Esophagus muscularis mucosa (tissue), 4 donors: ENCODE data around the gene HCFC1R1. TPM values are rescaled to one million over a fixed set of nuclear protein-coding genes. Genes with fewer than 3 reads are reported as not detected.
"Not testable (repeated sequence)": the region's sequence is repeated elsewhere in the genome, so short reads cannot be mapped to it uniquely, and the experiment has no call there.

ENCODE experiments used
- DNase-seq: peaks from one replicate; pipeline ENCODE4 v3.0.0-alpha.2; 2017; ENCODE audit errors: extremely low spot score
- H3K27ac ChIP-seq, 4 donors: fragments of 200-600 bp; sonication (generic); replicated peaks in 1 of 4; 1 replicate in 3 of 4; 2 replicates in 1 of 4; pipeline ENCODE4 v1.5.1; 2016 to 2019; ENCODE audit warnings: mild to moderate bottlenecking in 1 of 4
- H3K27me3 ChIP-seq, 4 donors: fragments of 200-600 bp; sonication (generic); one replicate each; pipeline versions ENCODE4 v1.5.1 to v1.6.0; 2016 to 2019
- H3K36me3 ChIP-seq, 4 donors: fragments of 200-600 bp; sonication (generic); one replicate each; pipeline ENCODE4 v1.5.1; 2016 to 2019
- H3K4me1 ChIP-seq, 4 donors: fragments of 200-600 bp; sonication (generic); one replicate each; pipeline ENCODE4 v1.5.1; 2016 to 2019
- H3K4me3 ChIP-seq, 4 donors: fragments of 200-600 bp; sonication (generic); 1 replicate in 2 of 4; 2 replicates in 2 of 4; pipeline ENCODE4 v1.5.1; 2016 to 2019; ENCODE audit warnings: mild to moderate bottlenecking in 4 of 4, moderate library complexity in 1 of 4
- H3K9me3 ChIP-seq, 4 donors: fragments of 200-600 bp; sonication (generic); 1 replicate in 3 of 4; 2 replicates in 1 of 4; pipeline ENCODE4 v1.5.1; 2016 to 2019
- EP300 ChIP-seq: sonication (generic); formaldehyde crosslinking; IDR thresholded peaks from one replicate; pipeline ENCODE4 v1.6.1; 2017; ENCODE audit warnings: antibody characterized with exemption
- POLR2A ChIP-seq: fragments of 450-650 bp; IDR thresholded peaks from one replicate; pipeline ENCODE4 v1.6.1; 2017; ENCODE audit warnings: antibody characterized with exemption, moderate library complexity, mild to moderate bottlenecking, low read depth
- POLR2AphosphoS5 ChIP-seq, 2 donors: sonication (generic); formaldehyde crosslinking; IDR thresholded peaks; one replicate each; pipeline ENCODE4 v1.6.1; 2017; ENCODE audit warnings: antibody characterized with exemption in 2 of 2
- WGBS: methylation state at CpG from one replicate; pipeline ENCODE4 v1.1.5; 2018; 5-methylcytosine and 5-hydroxymethylcytosine counted together
- intact Hi-C: fragments of 100-400 bp; cut with DNase I; formaldehyde crosslinking; loops from one replicate; pipeline ENCODE4 v1.15.1; 2023
- total RNA-seq, 4 donors: library from RNA; depleted of rRNA; stranded (reverse); fragments of >200 nt; gene quantifications; one replicate each; pipeline versions ENCODE4 v1.1.0 to v1.2.1, GENCODE V29; 2016
- TF ChIP-seq, protein P1 (sequence below), 3 experiments: fragments of 200-600 bp in 2 of 3; fragments of 450-650 bp in 1 of 3; sonication (generic) in 2 of 3; IDR thresholded peaks; one replicate each; pipeline ENCODE4 v1.5.1; 2017 to 2019; ENCODE audit warnings: antibody characterized with exemption in 3 of 3, mild to moderate bottlenecking in 2 of 3, moderate library complexity in 1 of 3

Gene HCFC1R1
- total RNA-seq, 4 donors from 2014 or later = 28.8 to 134 (median 72.2) TPM

DNA sequence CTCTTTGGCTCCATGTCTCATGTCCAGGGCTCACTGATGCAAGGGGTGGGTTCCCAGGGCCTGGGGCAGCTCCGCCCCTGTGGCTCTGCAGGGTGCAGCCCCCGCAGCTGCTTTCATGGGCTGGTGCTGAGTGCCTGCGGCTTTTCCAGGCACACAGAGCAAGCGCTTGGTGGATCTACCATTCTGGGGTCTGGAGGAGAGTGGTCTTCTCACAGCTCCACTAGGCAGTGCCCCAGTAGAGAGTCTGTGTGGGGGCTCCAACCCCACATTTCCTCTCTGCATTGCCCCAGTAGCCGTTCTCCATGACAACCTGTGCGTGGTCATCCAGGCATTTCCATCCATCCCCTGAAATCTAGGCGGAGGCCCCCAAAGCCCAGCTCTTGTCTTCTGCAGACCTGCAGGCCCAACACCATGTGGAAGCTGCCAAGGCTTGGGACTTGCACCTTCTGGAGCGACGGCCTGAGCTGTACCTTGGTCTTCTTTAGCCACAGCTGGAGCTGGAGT, 46.9 kb upstream of the HCFC1R1 start:
- Histone ChIP-seq H3K27ac (no peak overlapping the region), H3K4me3 (no peak overlapping the region), H3K27me3 (peaks cover 0 to 10% (median 0%) of the 10 kb centered on the region in 4 donors), H3K9me3 (no peaks in the 10 kb centered on the region), H3K4me1 (peaks cover 3 to 22% (median 13%) of the 10 kb centered on the region in 4 donors), H3K36me3 (peaks cover 0 to 21% (median 2%) of the 10 kb centered on the region in 4 donors)
- TF ChIP-seq EP300 (no peak), POLR2AphosphoS5 (IDR thresholded peaks at IDR 0.05) (no peak), POLR2A (no peak)
- TF ChIP-seq, protein P1, sequence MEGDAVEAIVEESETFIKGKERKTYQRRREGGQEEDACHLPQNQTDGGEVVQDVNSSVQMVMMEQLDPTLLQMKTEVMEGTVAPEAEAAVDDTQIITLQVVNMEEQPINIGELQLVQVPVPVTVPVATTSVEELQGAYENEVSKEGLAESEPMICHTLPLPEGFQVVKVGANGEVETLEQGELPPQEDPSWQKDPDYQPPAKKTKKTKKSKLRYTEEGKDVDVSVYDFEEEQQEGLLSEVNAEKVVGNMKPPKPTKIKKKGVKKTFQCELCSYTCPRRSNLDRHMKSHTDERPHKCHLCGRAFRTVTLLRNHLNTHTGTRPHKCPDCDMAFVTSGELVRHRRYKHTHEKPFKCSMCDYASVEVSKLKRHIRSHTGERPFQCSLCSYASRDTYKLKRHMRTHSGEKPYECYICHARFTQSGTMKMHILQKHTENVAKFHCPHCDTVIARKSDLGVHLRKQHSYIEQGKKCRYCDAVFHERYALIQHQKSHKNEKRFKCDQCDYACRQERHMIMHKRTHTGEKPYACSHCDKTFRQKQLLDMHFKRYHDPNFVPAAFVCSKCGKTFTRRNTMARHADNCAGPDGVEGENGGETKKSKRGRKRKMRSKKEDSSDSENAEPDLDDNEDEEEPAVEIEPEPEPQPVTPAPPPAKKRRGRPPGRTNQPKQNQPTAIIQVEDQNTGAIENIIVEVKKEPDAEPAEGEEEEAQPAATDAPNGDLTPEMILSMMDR (IDR thresholded peaks at IDR 0.05) = no peak
- no peak for DNase-seq
- intact Hi-C loops = no loop called here
- WGBS = 92% methylated on average over 8 of the region's 9 CpGs

DNA sequence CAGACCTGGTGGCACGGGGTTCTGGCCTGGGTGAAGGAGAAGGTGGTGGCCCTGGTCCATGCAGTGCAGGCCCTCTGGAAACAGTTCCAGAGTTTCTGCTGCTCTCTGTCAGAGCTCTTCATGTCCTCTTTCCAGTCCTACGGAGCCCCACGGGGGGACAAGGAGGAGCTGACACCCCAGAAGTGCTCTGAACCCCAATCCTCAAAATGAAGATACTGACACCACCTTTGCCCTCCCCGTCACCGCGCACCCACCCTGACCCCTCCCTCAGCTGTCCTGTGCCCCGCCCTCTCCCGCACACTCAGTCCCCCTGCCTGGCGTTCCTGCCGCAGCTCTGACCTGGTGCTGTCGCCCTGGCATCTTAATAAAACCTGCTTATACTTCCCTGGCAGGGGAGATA, 45.4 kb upstream of the HCFC1R1 start:
- WGBS = 82% methylated on average over 10 of the region's 11 CpGs
- H3K36me3 ChIP-seq = peaks cover 0 to 21% (median 2%) of the 10 kb centered on the region in 4 donors
- peaks cover 8 to 27% (median 24%) of the 10 kb centered on the region in 4 donors for H3K4me1 ChIP-seq
- H3K9me3 ChIP-seq, H3K27me3 ChIP-seq, DNase-seq, intact Hi-C loops, H3K27ac ChIP-seq, H3K4me3 ChIP-seq: not testable (repeated sequence)

DNA sequence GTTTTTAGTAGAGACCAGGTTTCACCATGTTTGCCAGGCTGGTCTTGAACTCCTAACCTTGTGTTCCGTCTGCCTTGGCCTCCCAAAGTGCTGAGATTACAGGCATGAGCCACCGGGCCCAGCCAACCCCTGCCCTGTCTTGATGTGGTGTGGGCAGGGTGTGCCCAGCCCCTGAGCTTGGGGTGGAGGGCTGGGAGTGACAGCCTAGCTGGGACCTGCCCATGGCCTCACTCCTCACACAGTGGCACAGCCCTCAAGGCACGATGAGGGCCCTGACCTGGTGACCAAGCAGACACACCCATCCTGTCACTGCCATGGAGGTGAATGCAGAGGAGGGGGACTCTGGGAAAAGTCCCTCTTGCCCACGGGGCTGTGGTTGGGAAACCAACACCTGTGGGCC, 44.7 kb upstream of the HCFC1R1 start:
- peaks cover 8 to 27% (median 24%) of the 10 kb centered on the region in 4 donors for H3K4me1 ChIP-seq
- peaks cover 0 to 21% (median 2%) of the 10 kb centered on the region in 4 donors for H3K36me3 ChIP-seq
- H3K27me3 ChIP-seq = no peaks in the 10 kb centered on the region
- no peak overlapping the region for H3K27ac ChIP-seq
- DNase-seq = no peak
- no peak overlapping the region for H3K4me3 ChIP-seq
- intact Hi-C loops = no loop called here
- TF ChIP-seq POLR2AphosphoS5 (IDR thresholded peaks at IDR 0.05) (no peak), POLR2A (no peak), EP300 (no peak)
- TF ChIP-seq, protein P1 (IDR thresholded peaks at IDR 0.05) = no peak
- 71% methylated on average over 3 of the region's 4 CpGs for WGBS
- H3K9me3 ChIP-seq = no peaks in the 10 kb centered on the region

DNA sequence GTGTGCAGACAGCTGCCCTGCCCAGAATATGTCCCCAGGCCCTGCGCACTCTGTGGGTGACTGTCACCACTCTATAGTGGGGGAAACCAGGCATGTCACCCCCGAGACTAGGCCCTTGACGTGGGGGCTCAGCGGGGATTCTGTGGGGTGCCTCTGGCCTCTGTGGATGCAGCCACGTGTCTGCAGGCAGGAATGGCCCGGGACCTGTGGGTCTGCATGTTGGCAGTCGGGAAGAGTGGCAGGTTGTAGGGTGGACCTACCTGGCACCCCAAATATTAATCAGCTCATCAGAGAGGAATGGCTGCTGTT, 42.7 kb upstream of the HCFC1R1 start:
- H3K4me3 ChIP-seq = peak overlapping the region; percentile 43 to 54 (median 44)
- WGBS = no CpG with 5 or more reads among the region's 7 CpGs
- no peak for DNase-seq
- peak overlapping the region in 2 of 4 donors; percentile 56 to 65 for H3K27ac ChIP-seq
- H3K36me3 ChIP-seq = peaks cover 0 to 21% (median 2%) of the 10 kb centered on the region in 4 donors
- intact Hi-C loops = no loop called here
- H3K9me3 ChIP-seq = no peaks in the 10 kb centered on the region
- no peaks in the 10 kb centered on the region for H3K27me3 ChIP-seq
- TF ChIP-seq EP300 (no peak), POLR2AphosphoS5 (IDR thresholded peaks at IDR 0.05) (no peak), POLR2A (no peak)
- TF ChIP-seq, protein P1 (IDR thresholded peaks at IDR 0.05) = no peak
- peaks cover 8 to 27% (median 24%) of the 10 kb centered on the region in 4 donors for H3K4me1 ChIP-seq

DNA sequence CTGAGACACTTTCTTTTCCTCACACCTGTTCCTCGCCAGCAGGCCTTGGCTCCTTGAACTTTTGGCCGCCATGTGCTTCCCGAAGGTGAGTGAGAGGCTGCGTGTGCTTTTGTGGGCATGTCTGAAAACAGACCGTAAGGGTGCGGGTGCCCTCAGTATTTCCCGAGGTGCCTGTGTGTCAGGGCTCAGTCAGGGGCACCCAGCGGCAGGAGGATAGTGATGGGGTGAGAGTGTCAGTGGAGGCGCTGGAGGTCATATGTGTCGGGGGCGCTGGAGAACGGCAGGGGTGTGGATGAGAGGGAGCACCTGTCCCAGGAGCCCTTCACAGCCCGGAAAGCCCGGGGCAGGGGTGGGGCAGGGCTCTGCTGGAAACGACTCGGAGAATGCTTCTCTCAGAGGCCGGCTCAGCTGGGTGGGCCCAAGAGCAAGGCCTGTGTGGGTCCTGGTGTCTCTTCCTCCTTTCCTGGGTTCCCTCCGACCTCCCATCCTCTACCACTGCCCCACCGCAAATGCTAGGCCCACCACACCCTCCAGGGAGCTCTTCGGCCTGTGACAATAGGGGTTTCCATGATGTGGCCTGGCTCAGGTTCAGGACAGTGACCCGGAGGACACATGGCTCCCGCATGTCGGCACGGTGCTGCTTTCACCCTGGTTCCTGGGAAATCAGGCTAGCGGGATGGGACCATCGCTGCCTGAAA, 42.1 kb upstream of the HCFC1R1 start:
- no peaks in the 10 kb centered on the region for H3K9me3 ChIP-seq
- whole genome bisulfite sequencing = 78% methylated on average over 18 of the region's 26 CpGs
- peaks cover 8 to 27% (median 24%) of the 10 kb centered on the region in 4 donors for H3K4me1 ChIP-seq
- intact Hi-C loops = no loop called here
- peak overlapping the region; percentile 56 to 68 (median 64) for H3K27ac ChIP-seq
- peak overlapping the region; percentile 43 to 54 (median 44) for H3K4me3 ChIP-seq
- H3K36me3 ChIP-seq = peaks cover 0 to 21% (median 2%) of the 10 kb centered on the region in 4 donors
- DNase-seq = no peak
- no peaks in the 10 kb centered on the region for H3K27me3 ChIP-seq
- TF ChIP-seq POLR2A (no peak), EP300 (no peak), POLR2AphosphoS5 (IDR thresholded peaks at IDR 0.05) (no peak)
- TF ChIP-seq, protein P1 (IDR thresholded peaks at IDR 0.05) = no peak
